IMR-90 (cell line): Measurements from ENCODE around the gene PRPS1. TPM values are rescaled to one million over a fixed set of nuclear protein-coding genes. Genes with fewer than 3 reads are reported as not detected.

ENCODE experiments used
- ATAC-seq: fragments of 200-7000 bp; cut with Tn5 transposase; 2 replicates; pipeline ENCODE4 v1.9.1; 2020; ENCODE audit warnings: low read depth, mild to moderate bottlenecking, moderate library complexity
- BruUV-seq: library from RNA; stranded (reverse); fragments of 400-500 nt; replicated peaks from 2 replicates; lab custom pipeline; 2021; lab: Mats Ljungman, UMichigan
- CTCF ChIA-PET: fragments of 300-600 bp; formaldehyde crosslinking; extraction: SDS; loops from one replicate; lab custom pipeline; 2021; ENCODE audit warnings: antibody characterized with exemption; lab: Yijun Ruan, JAX
- POLR2A ChIA-PET: fragments of 300-600 bp; sonication (Branson Sonifier 250); formaldehyde crosslinking; loops from one replicate; lab custom pipeline; 2022; ENCODE audit warnings: antibody characterized with exemption; ENCODE audit not compliant: unreplicated experiment; lab: Charles Lee
- DNase-seq: peaks from one replicate; pipeline ENCODE4 v3.0.0; 2013
- H2AFZ ChIP-seq: replicated peaks from 2 replicates; pipeline ENCODE3; 2013; ENCODE audit warnings: low read length, mild to moderate bottlenecking; ENCODE audit not compliant: poor library complexity
- H2AK5ac ChIP-seq: 2 replicates; pipeline ENCODE4 v1.6.1; 2013; ENCODE audit warnings: low read depth, low read length, inconsistent platforms
- H2AK9ac ChIP-seq: replicated peaks from 2 replicates; pipeline ENCODE3; 2013; ENCODE audit warnings: mild to moderate bottlenecking, low read depth, low read length, moderate library complexity; ENCODE audit not compliant: poor library complexity
- H2BK120ac ChIP-seq: 2 replicates; pipeline ENCODE4 v1.6.1; 2013; ENCODE audit warnings: low read depth, low read length, inconsistent platforms
- H2BK15ac ChIP-seq: 3 replicates; pipeline ENCODE4 v1.6.1; 2013; ENCODE audit warnings: low read depth, low read length, inconsistent platforms
- H2BK20ac ChIP-seq: 2 replicates; pipeline ENCODE4 v1.6.1; 2013; ENCODE audit warnings: low read depth, mild to moderate bottlenecking, inconsistent platforms, low read length, moderate library complexity
- H2BK5ac ChIP-seq: 2 replicates; pipeline ENCODE4 v1.6.1; 2013; ENCODE audit warnings: mild to moderate bottlenecking, low read depth, low read length, inconsistent platforms; ENCODE audit not compliant: poor library complexity, severe bottlenecking
- H3K14ac ChIP-seq: replicated peaks from 2 replicates; pipeline ENCODE4 v1.6.1; 2013; ENCODE audit warnings: low read depth, low read length, inconsistent platforms
- H3K18ac ChIP-seq: 2 replicates; pipeline ENCODE4 v1.6.1; 2013; ENCODE audit warnings: low read depth, low read length, control low read depth
- H3K23ac ChIP-seq: 2 replicates; pipeline ENCODE4 v1.6.1; 2013; ENCODE audit warnings: low read depth, low read length, inconsistent platforms
- H3K27ac ChIP-seq: 2 replicates; pipeline ENCODE4 v1.5.1; 2013; ENCODE audit warnings: mild to moderate bottlenecking, control low read depth, low read length; ENCODE audit not compliant: insufficient read depth
- H3K27me3 ChIP-seq: 2 replicates; pipeline ENCODE4 v1.6.1; 2013; ENCODE audit warnings: low read length; ENCODE audit not compliant: control insufficient read depth, insufficient read depth
- H3K36me3 ChIP-seq: 2 replicates; pipeline ENCODE4 v1.6.1; 2013; ENCODE audit warnings: low read length, mixed read lengths; ENCODE audit not compliant: control insufficient read depth, insufficient read depth
- H3K4ac ChIP-seq: 2 replicates; pipeline ENCODE4 v1.6.1; 2013; ENCODE audit warnings: low read depth, low read length, inconsistent platforms
- H3K4me1 ChIP-seq: 2 replicates; pipeline ENCODE4 v1.6.1; 2013; ENCODE audit warnings: low read length, mixed read lengths; ENCODE audit not compliant: control insufficient read depth, insufficient read depth
- H3K4me2 ChIP-seq: 2 replicates; pipeline ENCODE4 v1.6.1; 2013; ENCODE audit warnings: low read depth, mild to moderate bottlenecking, control low read depth, low read length, moderate library complexity
- H3K4me3 ChIP-seq: 2 replicates; pipeline ENCODE4 v1.5.1; 2013; ENCODE audit warnings: low read depth, mild to moderate bottlenecking, control low read depth, low read length, moderate library complexity; ENCODE audit not compliant: insufficient read depth
- H3K56ac ChIP-seq: 2 replicates; pipeline ENCODE4 v1.6.1; 2013; ENCODE audit warnings: low read length, inconsistent platforms; ENCODE audit not compliant: insufficient read depth; ENCODE audit errors: extremely low read depth
- H3K79me1 ChIP-seq, 2 experiments: 2 replicates each; pipeline ENCODE4 v1.6.1; 2013; ENCODE audit warnings: low read length in 2 of 2, inconsistent platforms in 1 of 2, low read depth in 1 of 2
- H3K9ac ChIP-seq: 2 replicates; pipeline ENCODE4 v1.6.1; 2013; ENCODE audit warnings: low read depth, low read length, control low read depth
- H3K9me1 ChIP-seq: 2 replicates; pipeline ENCODE4 v1.6.1; 2013; ENCODE audit warnings: low read length, inconsistent platforms; ENCODE audit not compliant: insufficient read depth
- H3K9me3 ChIP-seq: 2 replicates; pipeline ENCODE4 v1.6.1; 2013; ENCODE audit warnings: low read length; ENCODE audit not compliant: control insufficient read depth, insufficient read depth
- H4K20me1 ChIP-seq: 2 replicates; pipeline ENCODE4 v1.6.1; 2013; ENCODE audit warnings: low read length, inconsistent platforms; ENCODE audit not compliant: insufficient read depth
- H4K5ac ChIP-seq: 2 replicates; pipeline ENCODE4 v1.6.1; 2013; ENCODE audit warnings: mild to moderate bottlenecking, low read depth, low read length, control low read depth
- H4K8ac ChIP-seq, 2 experiments: 2 replicates each; pipeline ENCODE4 v1.6.1; 2013; ENCODE audit warnings: low read depth in 2 of 2, low read length in 2 of 2, control low read depth in 1 of 2, inconsistent platforms in 1 of 2
- H4K91ac ChIP-seq: 2 replicates; pipeline ENCODE4 v1.6.1; 2013; ENCODE audit warnings: low read depth, low read length, inconsistent platforms; ENCODE audit not compliant: insufficient read depth
- BHLHE40 ChIP-seq: fragments of 150-350 bp; IDR thresholded peaks from 2 replicates; pipeline ENCODE4 v1.6.1; 2016; ENCODE audit warnings: mild to moderate bottlenecking, low read depth, low read length
- CEBPB ChIP-seq: IDR thresholded peaks from 2 replicates; pipeline ENCODE4 v1.6.1; 2012; ENCODE audit warnings: low read depth, low read length, improper control_type of control experiment
- CHD1 ChIP-seq: IDR thresholded peaks from 2 replicates; pipeline ENCODE4 v1.6.1; 2012; ENCODE audit warnings: low read depth, low read length, improper control_type of control experiment
- CTCF ChIP-seq: conservative IDR thresholded peaks from 2 replicates; pipeline ENCODE4 v1.5.1; 2012; ENCODE audit warnings: mild to moderate bottlenecking, low read depth, low read length, improper control_type of control experiment
- ELK1 ChIP-seq: fragments of 150-350 bp; IDR thresholded peaks from 2 replicates; pipeline ENCODE4 v1.6.1; 2016; ENCODE audit warnings: low read depth, mild to moderate bottlenecking, low read length, moderate library complexity, borderline replicate concordance
- FOS ChIP-seq: fragments of 150-350 bp; IDR thresholded peaks from 2 replicates; pipeline ENCODE4 v1.6.1; 2016; ENCODE audit warnings: low read depth, low read length
- MAFK ChIP-seq: IDR thresholded peaks from 2 replicates; pipeline ENCODE4 v1.6.1; 2012; ENCODE audit warnings: low read depth, low read length, improper control_type of control experiment
- MAZ ChIP-seq: IDR thresholded peaks from 2 replicates; pipeline ENCODE4 v1.6.1; 2012; ENCODE audit warnings: low read depth, mild to moderate bottlenecking, low read length, improper control_type of control experiment, moderate library complexity, borderline replicate concordance
- MXI1 ChIP-seq: IDR thresholded peaks from 2 replicates; pipeline ENCODE4 v1.6.1; 2012; ENCODE audit warnings: low read depth, mild to moderate bottlenecking, low read length, moderate library complexity, borderline replicate concordance
- NFE2L2 ChIP-seq: fragments of 150-350 bp; IDR thresholded peaks from 2 replicates; pipeline ENCODE4 v1.6.1; 2016; ENCODE audit warnings: low read depth, mild to moderate bottlenecking, low read length
- POLR2A ChIP-seq: IDR thresholded peaks from 2 replicates; pipeline ENCODE4 v1.6.1; 2012; ENCODE audit warnings: mild to moderate bottlenecking, low read depth, low read length
- RAD21 ChIP-seq: IDR thresholded peaks from 2 replicates; pipeline ENCODE4 v1.6.1; 2012; ENCODE audit warnings: low read length, improper control_type of control experiment
- RCOR1 ChIP-seq: IDR thresholded peaks from 2 replicates; pipeline ENCODE4 v1.6.1; 2012; ENCODE audit warnings: mild to moderate bottlenecking, low read length, improper control_type of control experiment; ENCODE audit not compliant: insufficient replicate concordance
- RFX5 ChIP-seq: IDR thresholded peaks from 2 replicates; pipeline ENCODE4 v1.8.0; 2012; ENCODE audit warnings: low read depth, mild to moderate bottlenecking, low read length, moderate library complexity
- SMC3 ChIP-seq: fragments of 150-350 bp; IDR thresholded peaks from 2 replicates; pipeline ENCODE4 v1.6.1; 2016; ENCODE audit warnings: low read depth, mild to moderate bottlenecking, antibody characterized with exemption, low read length, moderate library complexity
- WGBS, 2 experiments: methylation state at CpG; one replicate each; pipeline versions ENCODE4 v1.1.5 to v1.1.7; 2013; ENCODE audit warnings: missing lambda C conversion rate in 2 of 2; ENCODE audit not compliant: insufficient read length in 1 of 2; ENCODE audit errors: extremely low coverage in 2 of 2; 5-methylcytosine and 5-hydroxymethylcytosine counted together
- dilution Hi-C: fragments of 300-500 bp; cut with HindIII; formaldehyde crosslinking; loops from one replicate; pipeline ENCODE4 v1.14.3; 2018; ENCODE audit warnings: low sequenced_read_pairs; ENCODE audit not compliant: unreplicated experiment
- in situ Hi-C: fragments of 300-500 bp; cut with MboI; formaldehyde crosslinking; loops from 3 replicates; pipeline ENCODE4 v1.14.3; 2019; ENCODE audit warnings: low sequenced_read_pairs, inconsistent platforms, mixed read lengths
- intact Hi-C: fragments of 100-400 bp; cut with micrococcal nuclease; formaldehyde crosslinking; loops from 2 replicates; pipeline ENCODE4 v1.10.0; 2022
- polyA plus RNA-seq, 3 experiments: library from polyadenylated mRNA; depleted of rRNA; stranded (reverse); fragments of >200 nt; gene quantifications; 2 replicates each; pipeline ENCODE4 v1.2.3, GENCODE V29; 2012; ENCODE audit warnings: low replicate concordance in 1 of 3
- total RNA-seq: library from RNA; depleted of rRNA; stranded (reverse); fragments of >200 nt; gene quantifications from 2 replicates; pipeline ENCODE4 v1.2.3, GENCODE V29; 2012
- TF ChIP-seq, protein P1 (sequence below): fragments of 150-350 bp; IDR thresholded peaks from 2 replicates; pipeline ENCODE4 v1.6.1; 2017; ENCODE audit warnings: mild to moderate bottlenecking, antibody characterized with exemption, low read length, low read depth

PRPS1 gene
- total and polyA plus RNA-seq, 2 of the 4 experiments (the other 2 are of a cell fraction): 118 to 137 TPM

DNA sequence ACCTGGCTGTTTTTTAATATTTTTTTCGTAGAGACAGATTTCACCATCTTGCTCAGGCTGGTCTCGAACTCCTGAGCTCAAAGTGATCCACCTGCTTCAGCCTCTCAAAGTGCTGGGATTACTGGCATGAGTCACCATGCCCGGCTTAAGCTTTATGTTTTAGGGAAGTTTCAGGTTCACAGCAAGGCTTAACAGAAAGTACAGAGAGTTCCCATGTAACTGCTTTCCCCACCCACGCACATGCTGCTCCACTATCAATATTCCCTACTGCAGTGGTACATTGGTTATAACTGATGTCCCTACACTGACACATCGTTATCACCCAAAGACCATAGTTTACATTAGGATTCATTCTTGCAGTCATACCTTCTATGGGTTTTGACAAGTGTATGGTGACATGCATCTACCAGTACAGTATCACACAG is 62.7 kb downstream of the PRPS1 start:
- H2AK9ac ChIP-seq: no peak overlapping the region
- no peak overlapping the region for H3K23ac ChIP-seq
- H3K56ac ChIP-seq: no peak overlapping the region
- H4K8ac ChIP-seq: no peak overlapping the region
- intact Hi-C loops (no loop called here), in situ Hi-C loops (no loop called here), dilution Hi-C loops (no loop called here)
- BruUV-seq: no TSS peak
- no CpG with 5 or more reads among the region's 5 CpGs for WGBS, 2 experiments
- no peak overlapping the region for H3K27ac ChIP-seq
- H3K4me2 ChIP-seq: no peak overlapping the region
- ATAC-seq (no peak), DNase-seq (no peak)
- H2BK15ac ChIP-seq: no peak overlapping the region
- H3K36me3 ChIP-seq: no peaks in the 10 kb centered on the region
- H3K4me1 ChIP-seq: no peaks in the 10 kb centered on the region
- no peaks in the 10 kb centered on the region for H4K20me1 ChIP-seq
- H2BK120ac ChIP-seq: no peak overlapping the region
- no peaks in the 10 kb centered on the region for H3K79me1 ChIP-seq
- no peak overlapping the region for H3K4me3 ChIP-seq
- H3K27me3 ChIP-seq: peaks cover 24% of the 10 kb centered on the region
- ChIA-PET CTCF (no interaction called here), POLR2A (no interaction called here)
- H3K18ac ChIP-seq: no peak overlapping the region
- no peak overlapping the region for H2BK20ac ChIP-seq
- no peak overlapping the region for H2AK5ac ChIP-seq
- H4K5ac ChIP-seq: no peak overlapping the region
- H2BK5ac ChIP-seq: no peak overlapping the region
- H2AFZ ChIP-seq: no peak overlapping the region
- no peak overlapping the region for H3K9ac ChIP-seq
- H4K91ac ChIP-seq: no peak overlapping the region
- H3K14ac ChIP-seq: no peak overlapping the region
- H3K4ac ChIP-seq: no peak overlapping the region
- H3K9me3 ChIP-seq: no peaks in the 10 kb centered on the region
- TF ChIP-seq NFE2L2 (no peak), RCOR1 (no peak), ELK1 (no peak), BHLHE40 (no peak), SMC3 (no peak), MXI1 (no peak), MAZ (no peak), POLR2A (no peak), RFX5 (no peak), RAD21 (no peak), MAFK (no peak), CTCF (no peak), CEBPB (no peak), FOS (no peak), CHD1 (no peak)
- TF ChIP-seq, protein P1, sequence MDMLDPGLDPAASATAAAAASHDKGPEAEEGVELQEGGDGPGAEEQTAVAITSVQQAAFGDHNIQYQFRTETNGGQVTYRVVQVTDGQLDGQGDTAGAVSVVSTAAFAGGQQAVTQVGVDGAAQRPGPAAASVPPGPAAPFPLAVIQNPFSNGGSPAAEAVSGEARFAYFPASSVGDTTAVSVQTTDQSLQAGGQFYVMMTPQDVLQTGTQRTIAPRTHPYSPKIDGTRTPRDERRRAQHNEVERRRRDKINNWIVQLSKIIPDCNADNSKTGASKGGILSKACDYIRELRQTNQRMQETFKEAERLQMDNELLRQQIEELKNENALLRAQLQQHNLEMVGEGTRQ: no peak
- H3K9me1 ChIP-seq: no peaks in the 10 kb centered on the region
